ENCODE results near the gene AOC1. TPM values are rescaled to one million over a fixed set of nuclear protein-coding genes. Genes with fewer than 3 reads are reported as not detected.

Gene AOC1
- total RNA-seq, 1 donor from 2014 or later = not detected

DNA sequence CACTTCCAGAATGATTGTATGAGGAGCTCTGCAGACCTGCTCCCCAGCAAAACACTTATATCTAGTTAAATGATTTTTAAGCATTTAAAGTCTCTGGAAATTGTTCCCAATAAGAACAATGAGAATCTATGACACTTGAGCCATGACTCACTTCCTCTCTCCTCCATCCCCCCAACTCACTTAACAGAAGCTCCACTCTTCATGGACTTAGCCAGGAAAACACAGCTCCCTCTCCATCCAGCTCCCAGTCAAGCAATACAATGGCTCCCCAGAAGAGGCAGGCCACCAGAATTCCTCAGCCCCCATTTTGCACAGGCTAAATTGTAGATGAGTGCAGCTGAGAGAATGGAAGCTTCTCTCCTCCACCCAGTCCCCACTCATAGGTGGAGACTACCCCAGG, 27.0 kb downstream of the AOC1 start:
- no peak for DNase-seq (ENCODE audit: extremely low spot score in 2 of 2)
- Histone ChIP-seq H3K9me3 (peaks cover 8% of the 10 kb centered on the region), H3K36me3 (no peaks in the 10 kb centered on the region), H3K27ac (no peak overlapping the region), H3K27me3 (no peaks in the 10 kb centered on the region), H3K4me1 (peaks cover 5% of the 10 kb centered on the region), H3K4me3 (no peak overlapping the region)
- TF ChIP-seq POLR2AphosphoS5 (IDR thresholded peaks at IDR 0.05; ENCODE audit: insufficient read depth in 1 of 2, low read depth in 1 of 2) = no peak
- TF ChIP-seq, protein P1, sequence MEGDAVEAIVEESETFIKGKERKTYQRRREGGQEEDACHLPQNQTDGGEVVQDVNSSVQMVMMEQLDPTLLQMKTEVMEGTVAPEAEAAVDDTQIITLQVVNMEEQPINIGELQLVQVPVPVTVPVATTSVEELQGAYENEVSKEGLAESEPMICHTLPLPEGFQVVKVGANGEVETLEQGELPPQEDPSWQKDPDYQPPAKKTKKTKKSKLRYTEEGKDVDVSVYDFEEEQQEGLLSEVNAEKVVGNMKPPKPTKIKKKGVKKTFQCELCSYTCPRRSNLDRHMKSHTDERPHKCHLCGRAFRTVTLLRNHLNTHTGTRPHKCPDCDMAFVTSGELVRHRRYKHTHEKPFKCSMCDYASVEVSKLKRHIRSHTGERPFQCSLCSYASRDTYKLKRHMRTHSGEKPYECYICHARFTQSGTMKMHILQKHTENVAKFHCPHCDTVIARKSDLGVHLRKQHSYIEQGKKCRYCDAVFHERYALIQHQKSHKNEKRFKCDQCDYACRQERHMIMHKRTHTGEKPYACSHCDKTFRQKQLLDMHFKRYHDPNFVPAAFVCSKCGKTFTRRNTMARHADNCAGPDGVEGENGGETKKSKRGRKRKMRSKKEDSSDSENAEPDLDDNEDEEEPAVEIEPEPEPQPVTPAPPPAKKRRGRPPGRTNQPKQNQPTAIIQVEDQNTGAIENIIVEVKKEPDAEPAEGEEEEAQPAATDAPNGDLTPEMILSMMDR (IDR thresholded peaks at IDR 0.05) = no peak
- TF ChIP-seq POLR2A (IDR thresholded peaks at IDR 0.05) = no peak
- intact Hi-C loops (cut with DNase I) = no loop called here

DNA sequence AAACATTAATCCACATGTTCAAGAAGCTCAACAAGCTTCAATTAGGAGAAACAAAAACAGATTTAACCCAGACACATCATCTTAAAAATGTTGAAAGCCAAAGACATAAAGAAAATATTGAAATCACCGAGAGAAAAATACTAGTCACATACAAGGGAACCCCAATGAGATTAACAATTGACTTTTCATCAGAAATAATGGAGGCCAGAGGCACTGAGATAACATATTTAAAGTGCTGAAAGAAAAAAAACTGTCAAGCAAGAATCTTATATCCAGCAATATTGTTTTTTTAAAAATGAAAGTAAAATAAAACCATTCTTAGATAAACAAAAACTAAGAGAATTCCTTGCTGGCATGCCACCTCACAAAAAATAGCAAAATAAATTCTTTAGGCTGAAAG, 28.9 kb downstream of the AOC1 start:
- TF ChIP-seq POLR2AphosphoS5 (IDR thresholded peaks at IDR 0.05; ENCODE audit: insufficient read depth in 1 of 2, low read depth in 1 of 2) (no peak), POLR2A (IDR thresholded peaks at IDR 0.05) (no peak)
- TF ChIP-seq, protein P1 (IDR thresholded peaks at IDR 0.05) = no peak
- no peak for DNase-seq (ENCODE audit: extremely low spot score in 2 of 2)
- no peaks in the 10 kb centered on the region for H3K36me3 ChIP-seq

DNA sequence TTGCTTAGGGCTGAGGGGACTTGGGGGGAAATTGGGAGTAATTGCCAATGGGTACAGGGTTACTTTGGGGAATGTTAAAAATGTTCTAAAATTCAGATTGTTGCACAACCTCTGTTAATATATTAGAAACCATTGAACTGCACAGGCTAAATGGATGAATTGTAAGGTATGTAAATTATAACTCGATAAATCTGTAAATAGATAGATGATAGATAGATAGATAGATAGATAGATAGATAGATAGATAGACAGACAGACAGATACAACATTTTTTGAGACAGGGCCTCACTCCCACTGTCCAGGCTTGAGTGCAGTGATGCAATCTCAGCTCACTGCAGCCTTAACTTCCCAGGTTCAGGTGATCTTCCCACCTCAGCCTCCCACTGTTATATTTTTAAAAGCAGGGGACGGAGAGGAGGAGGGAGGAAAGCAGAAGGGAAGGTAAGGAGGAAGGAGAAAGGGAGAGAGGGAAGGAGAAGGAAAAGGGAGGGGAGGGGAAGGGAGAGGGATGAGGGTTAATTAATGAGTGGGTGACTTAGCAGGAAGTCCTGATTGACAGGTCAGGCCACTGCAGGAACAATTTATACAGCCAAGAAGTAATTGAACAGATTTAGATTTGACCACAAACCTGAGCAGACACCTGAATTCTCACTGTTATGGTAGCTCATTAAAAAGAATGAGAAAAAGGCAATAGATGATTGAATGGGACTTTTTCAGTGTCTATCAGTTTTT, 38.7 kb downstream of the AOC1 start:
- intact Hi-C loops (cut with DNase I) = no loop called here
- H3K27me3 ChIP-seq = no peaks in the 10 kb centered on the region
- H3K36me3 ChIP-seq = no peaks in the 10 kb centered on the region
- DNase-seq (ENCODE audit: extremely low spot score in 2 of 2) = no peak
- no peak overlapping the region for H3K4me3 ChIP-seq
- TF ChIP-seq, protein P1 (IDR thresholded peaks at IDR 0.05) = no peak
- no peak for TF ChIP-seq POLR2AphosphoS5 (IDR thresholded peaks at IDR 0.05; ENCODE audit: insufficient read depth in 1 of 2, low read depth in 1 of 2)
- TF ChIP-seq POLR2A (IDR thresholded peaks at IDR 0.05) = no peak
- no peaks in the 10 kb centered on the region for H3K4me1 ChIP-seq
- H3K9me3 ChIP-seq = peaks cover 4% of the 10 kb centered on the region
- H3K27ac ChIP-seq = no peak overlapping the region

More for the DNA sequence above, 28.9 kb downstream of the AOC1 start:
- Histone ChIP-seq H3K4me1 (peaks cover 5% of the 10 kb centered on the region), H3K27ac (no peak overlapping the region), H3K9me3 (peaks cover 8% of the 10 kb centered on the region), H3K27me3 (no peaks in the 10 kb centered on the region), H3K4me3 (no peak overlapping the region)
- intact Hi-C loops (cut with DNase I) = no loop called here

DNA sequence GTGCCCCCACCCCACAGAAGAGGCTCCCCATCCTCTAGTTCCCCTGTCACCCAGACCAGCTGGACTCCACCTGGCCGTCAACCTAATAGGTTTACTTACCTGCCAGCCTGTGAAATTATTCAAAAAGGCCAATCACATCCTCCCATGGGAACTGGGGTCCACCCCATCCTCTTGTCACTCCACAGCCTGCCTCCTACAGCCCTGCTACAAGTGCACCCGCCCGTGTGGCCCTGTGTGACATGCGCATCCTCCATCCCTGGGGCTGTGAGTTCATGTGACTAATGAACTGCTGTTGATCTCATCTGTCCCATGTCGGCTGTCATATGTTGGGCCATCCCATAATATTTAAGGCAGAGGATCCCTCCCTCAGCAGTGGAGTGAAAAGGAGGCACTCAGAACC, 39.4 kb downstream of the AOC1 start:
- Histone ChIP-seq H3K27ac (no peak overlapping the region), H3K4me1 (no peaks in the 10 kb centered on the region), H3K27me3 (no peaks in the 10 kb centered on the region), H3K36me3 (no peaks in the 10 kb centered on the region), H3K9me3 (peaks cover 4% of the 10 kb centered on the region), H3K4me3 (no peak overlapping the region)
- intact Hi-C loops (cut with DNase I) = no loop called here
- DNase-seq (ENCODE audit: extremely low spot score in 2 of 2) = no peak
- no peak for TF ChIP-seq POLR2A (IDR thresholded peaks at IDR 0.05)

DNA sequence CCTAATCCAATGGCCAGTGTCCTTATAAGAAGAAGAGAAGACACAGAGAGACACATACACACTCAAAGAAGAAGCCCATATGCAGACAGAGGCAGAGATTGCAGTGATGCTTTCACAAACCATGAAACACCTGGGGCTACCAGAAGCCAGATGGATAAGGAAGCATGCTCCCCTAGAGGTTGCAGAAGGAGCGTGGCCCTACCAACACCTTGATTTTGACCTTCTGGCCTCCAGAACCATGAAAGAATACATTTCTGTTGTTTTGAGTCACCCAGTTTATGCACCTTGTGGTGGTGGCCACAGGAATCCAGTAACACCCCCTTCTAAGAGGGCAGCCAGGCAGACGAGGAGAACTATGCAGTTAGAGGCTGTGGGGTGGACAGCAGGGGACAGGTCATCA, 43.5 kb downstream of the AOC1 start:
- intact Hi-C loops (cut with DNase I) = loop anchor here (5.0 kb wide), 1 partner anchor 91 kb away; no protein-coding TSS in a partner anchor
- Histone ChIP-seq H3K9me3 (peaks cover 4% of the 10 kb centered on the region), H3K27ac (no peak overlapping the region), H3K4me1 (no peaks in the 10 kb centered on the region), H3K27me3 (no peaks in the 10 kb centered on the region), H3K4me3 (no peak overlapping the region), H3K36me3 (no peaks in the 10 kb centered on the region)
- no peak for DNase-seq (ENCODE audit: extremely low spot score in 2 of 2)
- TF ChIP-seq, protein P1 (IDR thresholded peaks at IDR 0.05) = no peak
- TF ChIP-seq POLR2A (IDR thresholded peaks at IDR 0.05) (no peak), POLR2AphosphoS5 (IDR thresholded peaks at IDR 0.05; ENCODE audit: insufficient read depth in 1 of 2, low read depth in 1 of 2) (no peak)

Data from vagina (tissue), 2 donors.